K562 (cell line): ENCODE measurements around the gene TNIP2. TPM values are rescaled to one million over a fixed set of nuclear protein-coding genes. Genes with fewer than 3 reads are reported as not detected.

Experiments used
- ATAC-seq: fragments of 200-7000 bp; cut with Tn5 transposase; 3 replicates; pipeline ENCODE4 v1.9.1; 2020; ENCODE audit warnings: moderate library complexity
- BruUV-seq: library from RNA; stranded (reverse); fragments of 400-500 nt; replicated peaks from 2 replicates; lab custom pipeline; 2021; lab: Mats Ljungman, UMichigan
- CTCF ChIA-PET: fragments of 300-600 bp; formaldehyde crosslinking; extraction: SDS; loops from one replicate; lab custom pipeline; 2021; ENCODE audit warnings: low intra/inter-chr PET ratio; lab: Yijun Ruan, JAX
- POLR2A ChIA-PET: fragments of 300-600, 350-650 bp; sonication (Branson Sonifier 250); formaldehyde crosslinking; extraction: SDS; loops from one replicate; lab custom pipeline; 2021; ENCODE audit warnings: antibody characterized with exemption, inconsistent platforms; lab: Yijun Ruan, JAX
- DNase-seq, 4 experiments: peaks; one replicate each; pipeline versions ENCODE4 v3.0.0 to v3.0.0-alpha.2; 2011 to 2018; ENCODE audit warnings: low spot score in 3 of 4, mixed read lengths in 3 of 4; ENCODE audit errors: extremely low read depth in 1 of 4
- FAIRE-seq: peaks from 2 replicates; lab custom pipeline; 2011; peaks lifted over from hg19 to GRCh38; lab: Jason Lieb, UNC
- H2AFZ ChIP-seq: 2 replicates; pipeline ENCODE4 v1.6.0; 2011; ENCODE audit warnings: low read depth, low read length, control low read depth, inconsistent platforms
- H3K27ac ChIP-seq: fragments of 200-600 bp; 3 replicates; pipeline ENCODE4 v1.8.0; 2011; ENCODE audit warnings: low read depth, mild to moderate bottlenecking, control low read depth, inconsistent platforms, low read length, moderate library complexity, mixed read lengths; ENCODE audit errors: extremely low read depth
- H3K27me3 ChIP-seq, 2 experiments: fragments of 300-600 bp in 1 of 2; 2 replicates in 1 of 2; 3 replicates in 1 of 2; pipeline versions ENCODE4 v1.6.0 to v1.8.0; 2011; ENCODE audit warnings: inconsistent platforms in 2 of 2, low read length in 2 of 2, mild to moderate bottlenecking in 1 of 2, mixed read lengths in 1 of 2, moderate library complexity in 1 of 2; ENCODE audit not compliant: control insufficient read depth in 2 of 2, insufficient read depth in 2 of 2
- H3K36me3 ChIP-seq: fragments of 300-600 bp; 3 replicates; pipeline ENCODE4 v1.8.0; 2011; ENCODE audit warnings: mild to moderate bottlenecking, low read length, inconsistent platforms; ENCODE audit not compliant: control insufficient read depth, insufficient read depth
- H3K4me1 ChIP-seq, 2 experiments: fragments of 200-600 bp in 1 of 2; replicated peaks in 1 of 2; 2 replicates in 1 of 2; 3 replicates in 1 of 2; pipeline versions ENCODE4 v1.5.1 to v1.8.0; 2011; ENCODE audit warnings: inconsistent platforms in 2 of 2, low read length in 2 of 2, mild to moderate bottlenecking in 1 of 2, mixed read lengths in 1 of 2, moderate library complexity in 1 of 2; ENCODE audit not compliant: control insufficient read depth in 2 of 2, insufficient read depth in 2 of 2
- H3K4me2 ChIP-seq: 2 replicates; pipeline ENCODE4 v1.6.1; 2011; ENCODE audit warnings: low read length, control low read depth, inconsistent platforms, mixed read lengths; ENCODE audit not compliant: insufficient read depth
- H3K4me3 ChIP-seq: fragments of 200-600 bp; sonication (generic), shearing (Covaris generic); 2 replicates; pipeline ENCODE4 v1.5.1; 2016; ENCODE audit warnings: control low read depth, inconsistent platforms
- H3K79me2 ChIP-seq: fragments of 200-600 bp; 3 replicates; pipeline ENCODE4 v1.8.0; 2011; ENCODE audit warnings: low read length, inconsistent platforms; ENCODE audit not compliant: control insufficient read depth, insufficient read depth
- H3K9ac ChIP-seq, 2 experiments: 2 replicates each; pipeline versions ENCODE4 v1.6.0 to v1.6.1; 2011; ENCODE audit warnings: low read depth in 2 of 2, low read length in 2 of 2, control low read depth in 1 of 2, inconsistent platforms in 1 of 2, mild to moderate bottlenecking in 1 of 2, mixed read lengths in 1 of 2; ENCODE audit not compliant: insufficient read depth in 1 of 2
- H3K9me1 ChIP-seq: one replicate; pipeline ENCODE4 v1.6.0; 2011; ENCODE audit warnings: inconsistent platforms, mild to moderate bottlenecking, low read length, moderate library complexity; ENCODE audit not compliant: control insufficient read depth, insufficient read depth
- H3K9me3 ChIP-seq: replicated peaks from 2 replicates; pipeline ENCODE4 v1.5.1; 2011; ENCODE audit warnings: low read depth, low read length, inconsistent platforms; ENCODE audit not compliant: control insufficient read depth, insufficient read depth
- H4K20me1 ChIP-seq: replicated peaks from 2 replicates; pipeline ENCODE4 v1.6.1; 2011; ENCODE audit warnings: low read length, inconsistent platforms, mixed read lengths; ENCODE audit not compliant: control insufficient read depth, insufficient read depth
- ATF1 ChIP-seq, 2 experiments: fragments of 450-650 bp in 1 of 2; IDR thresholded peaks; 2 replicates each; pipeline ENCODE4 v1.6.1; 2016; ENCODE audit warnings: missing compliant biosample characterization in 1 of 2, missing genetic modification characterization in 1 of 2
- CBFA2T2 ChIP-seq: fragments of 450-650 bp; conservative IDR thresholded peaks from 2 replicates; pipeline ENCODE4 v1.6.1; 2017; ENCODE audit warnings: mild to moderate bottlenecking
- CBFA2T3 ChIP-seq: fragments of 450-650 bp; IDR thresholded peaks from 2 replicates; pipeline ENCODE4 v1.6.1; 2017
- CBX1 ChIP-seq: sonication (generic); IDR thresholded peaks from 2 replicates; pipeline ENCODE4 v1.6.1; 2016; ENCODE audit warnings: antibody characterized with exemption, low read depth, mild to moderate bottlenecking
- CHD4 ChIP-seq: fragments of 200-600 bp; sonication (generic); IDR thresholded peaks from 3 replicates; pipeline ENCODE4 v1.6.1; 2012; ENCODE audit warnings: low read depth, mild to moderate bottlenecking, mixed read lengths, low read length, inconsistent platforms; ENCODE audit not compliant: insufficient read depth, insufficient replicate concordance, poor library complexity, severe bottlenecking
- NCOA2 ChIP-seq, 2 experiments: fragments of 450-650 bp; IDR thresholded peaks; 2 replicates each; pipeline ENCODE4 v1.6.1; 2018; ENCODE audit warnings: mild to moderate bottlenecking in 2 of 2, moderate library complexity in 1 of 2; ENCODE audit not compliant: partially characterized antibody in 2 of 2
- PHF20 ChIP-seq: fragments of 450-650 bp; IDR thresholded peaks from 2 replicates; pipeline ENCODE4 v1.6.1; 2018; ENCODE audit not compliant: partially characterized antibody
- SIN3B ChIP-seq: fragments of 450-650 bp; IDR thresholded peaks from 2 replicates; pipeline ENCODE4 v1.6.1; 2017; ENCODE audit warnings: low read depth, mild to moderate bottlenecking, moderate library complexity
- THRAP3 ChIP-seq: fragments of 450-650 bp; IDR thresholded peaks from 2 replicates; pipeline ENCODE4 v1.6.1; 2016; ENCODE audit warnings: mild to moderate bottlenecking, inconsistent platforms, borderline replicate concordance
- ZNF354B ChIP-seq: fragments of 250-450 bp; sonication (Bioruptor Pico); IDR thresholded peaks from 2 replicates; pipeline ENCODE4 v1.4.0; 2020
- ZNF431 ChIP-seq: sonication (generic); formaldehyde crosslinking; IDR thresholded peaks from 2 replicates; pipeline ENCODE4 v1.8.0; 2022; ENCODE audit warnings: mild to moderate bottlenecking, missing genetic modification reagents
- ZNF57 ChIP-seq: fragments of 450-650 bp; formaldehyde crosslinking; IDR thresholded peaks from 2 replicates; pipeline ENCODE4 v1.4.0; 2020; ENCODE audit warnings: mild to moderate bottlenecking, moderate library complexity
- WGBS: fragments of 100-300 bp; shearing (Covaris generic); methylation state at CpG from one replicate; pipeline ENCODE4 v1.1.6; 2016; ENCODE audit warnings: low coverage, mixed read lengths; ENCODE audit not compliant: insufficient coverage; ENCODE audit errors: missing lambda C conversion rate; 5-methylcytosine and 5-hydroxymethylcytosine counted together
- in situ Hi-C: fragments of 300-500 bp; cut with MboI; formaldehyde crosslinking; loops from 4 replicates; pipeline ENCODE4 v1.15.0; 2018; ENCODE audit warnings: inconsistent platforms, mixed read lengths
- intact Hi-C: fragments of 100-400 bp; cut with micrococcal nuclease; formaldehyde crosslinking; loops from 2 replicates; pipeline ENCODE4 v1.14.2; 2022
- polyA plus RNA-seq, 8 experiments: library from polyadenylated mRNA; depleted of rRNA in 4 of 8; stranded (reverse) in 5 of 8; unstranded in 3 of 8; fragments of >200 nt; fragmentation: Nextera tagmentation in 2 of 8; fragmentation: Illumina TruSeq in 1 of 8; extraction: Ambion mirVana in 2 of 8; extraction: Trizol in 1 of 8; gene quantifications; 2 replicates each; pipeline versions ENCODE4 v1.2.1 to v1.2.3, GENCODE V29; 2011 to 2014; ENCODE audit warnings: inconsistent platforms in 1 of 8, missing spikeins in 1 of 8
- total RNA-seq, 7 experiments: library from RNA; depleted of rRNA in 6 of 7; stranded (reverse); fragments of >200 nt in 6 of 7; fragmentation: Illumina TruSeq in 2 of 7; extraction: Trizol in 2 of 7; gene quantifications; 2 replicates each; pipeline versions ENCODE4 v1.2.1 to v1.2.3, GENCODE V29; 2011 to 2021; ENCODE audit warnings: low replicate concordance in 1 of 7

TNIP2 gene
- total and polyA plus RNA-seq, 9 of the 15 experiments (the other 6 are each of a cell fraction or from before 2014, with no cell fraction given) = 0.61 to 42.6 (median 19.5) TPM

- POLR2A ChIA-PET = no interaction called here
- TF ChIP-seq NCOA2 (IDR thresholded peaks at IDR 0.05; ENCODE audit: partially characterized antibody in 2 of 2) (no peak), SIN3B (no peak), ZNF354B (CRISPR knock-in tag) (no peak), ZNF431 (CRISPR knock-in tag) (no peak), ATF1 (CRISPR knock-in tag; IDR thresholded peaks at IDR 0.05) (no peak), ATF1 (tag; IDR thresholded peaks at IDR 0.05) (no peak), THRAP3 (no peak), CBFA2T2 (no peak), ZNF57 (no peak), CBX1 (no peak), CBFA2T3 (no peak), CHD4 (no peak), PHF20 (no peak)
- Histone ChIP-seq H3K9me3 (no peaks in the 10 kb centered on the region; the same call in 1 of the 2 replicates), H3K36me3 (no peaks in the 10 kb centered on the region), H3K4me3 (no peak overlapping the region), H3K4me1 (peaks cover 0 to 49% of the 10 kb centered on the region in 2 experiments; a peak in 4 of 5 replicates), H4K20me1 (no peaks in the 10 kb centered on the region; the same call in 1 of the 2 replicates), H3K9ac (peak overlapping the region in 1 of 2 experiments; percentile 60; a peak in 2 of 4 replicates), H3K9me1 (no peaks in the 10 kb centered on the region), H3K4me2 (no peak overlapping the region), H2AFZ (peak overlapping the region; percentile 51; the same call in 1 of the 2 replicates), H3K27ac (no peak overlapping the region), H3K27me3 (peaks cover 0 to 6% of the 10 kb centered on the region in 2 experiments; a peak in 2 of 5 replicates), H3K79me2 (no peaks in the 10 kb centered on the region)
- CTCF ChIA-PET = no interaction called here
- in situ Hi-C loops (no loop called here), intact Hi-C loops (no loop called here)
- WGBS = 81% methylated on average over 8 of the region's 9 CpGs
- BruUV-seq = no TSS peak
- no peak for FAIRE-seq
- no peak for ATAC-seq
- no peak for DNase-seq
Measured at GRCh38 chr4:2786794-2787229, 30.7 kb upstream of the TNIP2 start.
